ENCODE results near the gene BCR. TPM values are rescaled to one million over a fixed set of nuclear protein-coding genes. Genes with fewer than 3 reads are reported as not detected.

BCR gene
- total and polyA plus RNA-seq, 2 of the 13 experiments (the other 11 are each of a cell fraction or from before 2014, with no cell fraction given) = 19.9 to 33.6 TPM

- H3K9ac ChIP-seq (ENCODE audit: insufficient read depth, low read depth, low read length) = peak overlapping the region; percentile 46; the same call in 1 of the 2 replicates
- no peak overlapping the region for H2AFZ ChIP-seq (ENCODE audit: low read length)
- FAIRE-seq (no peak), DNase-seq (ENCODE audit: low spot score) (no peak), ATAC-seq (peak; percentile 32)
- WGBS (ENCODE audit: low lambda C conversion rate) = 12% methylated on average over 8 of the region's 22 CpGs
- peak overlapping the region; percentile 65 for H3K27ac ChIP-seq (ENCODE audit: extremely low read length, insufficient read depth, low read length)
- H3K27me3 ChIP-seq (ENCODE audit: control insufficient read depth in 1 of 2, insufficient read depth in 2 of 2, low read length in 2 of 2) = no peaks in the 10 kb centered on the region; a peak in 1 of 5 replicates
- H4K20me1 ChIP-seq (ENCODE audit: insufficient read depth, low read length) = no peaks in the 10 kb centered on the region
- H3K4me1 ChIP-seq (ENCODE audit: insufficient read depth, low read length) = peaks cover 100% of the 10 kb centered on the region
- ChIA-PET POLR2A (interaction anchor here (1.0 to 2.5 kb wide), 5 partner anchors 10 to 133 kb away, joined by 3 to 12 read pairs (median 4); partner anchors contain the start of genes RAB36 and RSPH14), CTCF (ENCODE audit: low intra/inter-chr PET ratio, low total read pairs) (interaction anchor here (1.7 kb wide), 1 partner anchor 16 kb away, joined by 5 read pairs; no protein-coding TSS in a partner anchor)
- in situ Hi-C loops (cut with HindIII; ENCODE audit: extremely low pct_ligation_motif_present, low pct_unique_long_range_greater_than_20kb) (loop anchor here (25.0 kb wide), 1 partner anchor 404 kb away; no protein-coding TSS in a partner anchor), intact Hi-C loops (cut with micrococcal nuclease; ENCODE audit: unreplicated experiment) (no loop called here)
- peak overlapping the region in 2 of 3 experiments; percentile 20 to 71; a peak in 3 of 6 replicates for H3K4me3 ChIP-seq (replicated peaks in 1 of 3; ENCODE audit: insufficient read depth in 1 of 3, low read depth in 2 of 3, low read length in 3 of 3)
- no peaks in the 10 kb centered on the region for H3K36me3 ChIP-seq (replicated peaks in 1 of 2; ENCODE audit: control insufficient read depth in 1 of 2, insufficient read depth in 2 of 2, low read length in 2 of 2)
- peak overlapping the region; percentile 95 for H3K4me2 ChIP-seq (ENCODE audit: low read depth, low read length)
- H3K79me2 ChIP-seq (ENCODE audit: insufficient read depth, low read length) = no peaks in the 10 kb centered on the region
- H3K9me3 ChIP-seq (ENCODE audit: low read length) = no peaks in the 10 kb centered on the region
- no TSS peak for BruUV-seq (replicated peaks)
- TF ChIP-seq SUZ12 (IDR thresholded peaks at IDR 0.05; ENCODE audit: low read depth, low read length) (no peak), HMGA1 (CRISPR knock-in tag; conservative IDR thresholded peaks at IDR 0.05) (no peak), ZNF556 (CRISPR knock-in tag; IDR thresholded peaks at IDR 0.05; ENCODE audit: borderline replicate concordance) (no peak; the same call in 1 of the 2 replicates), ZNF792 (CRISPR knock-in tag; IDR thresholded peaks at IDR 0.05) (no peak), KLF11 (CRISPR knock-in tag; IDR thresholded peaks at IDR 0.05) (no peak), ZSCAN30 (CRISPR knock-in tag; IDR thresholded peaks at IDR 0.05) (no peak), USF2 (IDR thresholded peaks at IDR 0.05; ENCODE audit: low read depth, low read length) (no peak), USF2 (CRISPR knock-in tag; IDR thresholded peaks at IDR 0.05; ENCODE audit: borderline replicate concordance) (peak; percentile 62), NFKBIZ (CRISPR knock-in tag; IDR thresholded peaks at IDR 0.05) (no peak), CCAR2 (optimal IDR thresholded peaks at IDR 0.05; ENCODE audit: low read depth, low read length) (no peak), SMARCE1 (IDR thresholded peaks at IDR 0.05; ENCODE audit: borderline replicate concordance) (no peak), THAP7 (CRISPR knock-in tag; IDR thresholded peaks at IDR 0.05) (peak; percentile 36; the same call in 1 of the 2 replicates), GTF3A (CRISPR knock-in tag; conservative IDR thresholded peaks at IDR 0.05) (no peak), ZNF614 (CRISPR knock-in tag; IDR thresholded peaks at IDR 0.05; ENCODE audit: borderline replicate concordance) (no peak), ZNF326 (CRISPR knock-in tag; IDR thresholded peaks at IDR 0.05; ENCODE audit: borderline replicate concordance) (no peak), RORA (CRISPR knock-in tag; IDR thresholded peaks at IDR 0.05) (no peak), ZFYVE20 (CRISPR knock-in tag; IDR thresholded peaks at IDR 0.05; ENCODE audit: borderline replicate concordance, low read depth) (no peak), HNF4G (IDR thresholded peaks at IDR 0.05; ENCODE audit: borderline replicate concordance, low read depth, low read length) (peak; percentile 35; the same call in 1 of the 2 replicates), HNF4G (CRISPR knock-in tag; IDR thresholded peaks at IDR 0.05; ENCODE audit: borderline replicate concordance, low read depth) (no peak; the same call in 1 of the 2 replicates), ZSCAN20 (CRISPR knock-in tag; IDR thresholded peaks at IDR 0.05; ENCODE audit: borderline replicate concordance) (no peak), STAG1 (CRISPR knock-in tag; IDR thresholded peaks at IDR 0.05) (no peak), BHLHE40 (IDR thresholded peaks at IDR 0.05; ENCODE audit: low read length) (peak; percentile 79), ZNF569 (CRISPR knock-in tag; IDR thresholded peaks at IDR 0.05; ENCODE audit: borderline replicate concordance) (no peak)
Observed at GRCh38 chr22:23157560-23158515, 22.5 kb upstream of the BCR start.
